HG03159 (cell line): Measurements from ENCODE around the gene GET3.
"Not testable (repeated sequence)": the region's sequence is repeated elsewhere in the genome, so short reads cannot be mapped to it uniquely, and the experiment has no call there.

Experiments used
- ATAC-seq: cut with Tn5 transposase; IDR thresholded peaks from one replicate; pipeline ENCODE4 v1.9.1; 2021; ENCODE audit warnings: mild to moderate bottlenecking, moderate library complexity; ENCODE audit not compliant: unreplicated experiment

The GET3 gene

GRCh38 chr19:12736995-12737834 is at the start of gene GET3:
TSS of gene GET3 (plus strand) at chr19:12737497. CDS start at chr19:12737506, 9 bp downstream.
- ATAC-seq: peak; percentile 74

GRCh38 chr19:12689012-12689411 is 48.3 kb upstream of the GET3 start:
- no peak for ATAC-seq

- no peak for ATAC-seq
Measured at GRCh38 chr19:12689581-12690216, 47.6 kb upstream of the GET3 start.

GRCh38 chr19:12692960-12693359 is 44.3 kb upstream of the GET3 start:
- no peak for ATAC-seq

GRCh38 chr19:12694641-12695040 is 42.7 kb upstream of the GET3 start:
- no peak for ATAC-seq

GRCh38 chr19:12695096-12695495 is 42.2 kb upstream of the GET3 start:
- no peak for ATAC-seq

GRCh38 chr19:12695514-12695913 is 41.8 kb upstream of the GET3 start:
- ATAC-seq: no peak

GRCh38 chr19:12695997-12696365 is 41.3 kb upstream of the GET3 start:
- peak; percentile 28 for ATAC-seq

- ATAC-seq: peak; percentile 79
Measured at GRCh38 chr19:12696366-12697335, 40.6 kb upstream of the GET3 start, which contains the start of gene FBXW9. TSS of gene FBXW9 (minus strand) at chr19:12696631. CDS start at chr19:12696581, 50 bp downstream.

GRCh38 chr19:12697425-12697824 is 39.9 kb upstream of the GET3 start:
- not testable (repeated sequence) for ATAC-seq

- ATAC-seq: no peak
Measured at GRCh38 chr19:12698138-12698537, 39.2 kb upstream of the GET3 start.

GRCh38 chr19:12701596-12702282 is 35.6 kb upstream of the GET3 start:
- no peak for ATAC-seq

- ATAC-seq: no peak
Measured at GRCh38 chr19:12703046-12703445, 34.3 kb upstream of the GET3 start.

- ATAC-seq: no peak
Measured at GRCh38 chr19:12705169-12705568, 32.1 kb upstream of the GET3 start.

GRCh38 chr19:12705654-12706331 is 31.5 kb upstream of the GET3 start:
- ATAC-seq: no peak

- no peak for ATAC-seq
Measured at GRCh38 chr19:12706332-12706718, 31.0 kb upstream of the GET3 start.

GRCh38 chr19:12708641-12709040 is 28.7 kb upstream of the GET3 start:
- ATAC-seq: no peak

GRCh38 chr19:12711187-12711586 is 26.1 kb upstream of the GET3 start:
- no peak for ATAC-seq

GRCh38 chr19:12712077-12712476 is 25.2 kb upstream of the GET3 start:
- ATAC-seq: not testable (repeated sequence)

GRCh38 chr19:12713304-12713703 is 24.0 kb upstream of the GET3 start:
- ATAC-seq: not testable (repeated sequence)
